ENCODE data around the gene CLDN1.
A peak's percentile ranks its signal among the peaks of the same experiment; 100 is the strongest.

CLDN1 gene

GRCh38 chr3:190321789-190322603, at the start of gene CLDN1:
TSS of gene CLDN1 (minus strand) at chr3:190322446. CDS start at chr3:190322206, 240 bp downstream.
- peak; percentile 62 for DNase-seq (ENCODE audit: low spot score)

GRCh38 chr3:190371152-190371551, 48.9 kb upstream of the CLDN1 start:
- DNase-seq (ENCODE audit: low spot score): no peak

GRCh38 chr3:190370369-190370768, 48.1 kb upstream of the CLDN1 start:
- DNase-seq (ENCODE audit: low spot score): no peak

- DNase-seq (ENCODE audit: low spot score): no peak
Measured at GRCh38 chr3:190369668-190370295, 47.5 kb upstream of the CLDN1 start.

GRCh38 chr3:190368881-190369280, 46.6 kb upstream of the CLDN1 start:
- no peak for DNase-seq (ENCODE audit: low spot score)

- no peak for DNase-seq (ENCODE audit: low spot score)
Measured at GRCh38 chr3:190366133-190366532, 43.9 kb upstream of the CLDN1 start.

GRCh38 chr3:190362258-190362657, 40.0 kb upstream of the CLDN1 start:
- no peak for DNase-seq (ENCODE audit: low spot score)

- no peak for DNase-seq (ENCODE audit: low spot score)
Measured at GRCh38 chr3:190361791-190362190, 39.5 kb upstream of the CLDN1 start.

GRCh38 chr3:190360228-190360627, 38.0 kb upstream of the CLDN1 start:
- no peak for DNase-seq (ENCODE audit: low spot score)

GRCh38 chr3:190359813-190360212, 37.6 kb upstream of the CLDN1 start:
- no peak for DNase-seq (ENCODE audit: low spot score)

- DNase-seq (ENCODE audit: low spot score): no peak
Measured at GRCh38 chr3:190357468-190357867, 35.2 kb upstream of the CLDN1 start.

- no peak for DNase-seq (ENCODE audit: low spot score)
Measured at GRCh38 chr3:190356246-190356645, 34.0 kb upstream of the CLDN1 start.

- DNase-seq (ENCODE audit: low spot score): no peak
Measured at GRCh38 chr3:190352861-190353457, 30.7 kb upstream of the CLDN1 start.

- no peak for DNase-seq (ENCODE audit: low spot score)
Measured at GRCh38 chr3:190346541-190346940, 24.3 kb upstream of the CLDN1 start.

- DNase-seq (ENCODE audit: low spot score): no peak
Measured at GRCh38 chr3:190345878-190346277, 23.6 kb upstream of the CLDN1 start.

GRCh38 chr3:190345027-190345821, 23.0 kb upstream of the CLDN1 start:
- DNase-seq (ENCODE audit: low spot score): no peak

- DNase-seq (ENCODE audit: low spot score): no peak
Measured at GRCh38 chr3:190340071-190340470, 17.8 kb upstream of the CLDN1 start.

- no peak for DNase-seq (ENCODE audit: low spot score)
Measured at GRCh38 chr3:190339130-190339529, 16.9 kb upstream of the CLDN1 start.

GRCh38 chr3:190338717-190339116, 16.5 kb upstream of the CLDN1 start:
- no peak for DNase-seq (ENCODE audit: low spot score)

- no peak for DNase-seq (ENCODE audit: low spot score)
Measured at GRCh38 chr3:190337301-190337700, 15.1 kb upstream of the CLDN1 start.

GRCh38 chr3:190336516-190337189, 14.4 kb upstream of the CLDN1 start:
- DNase-seq (ENCODE audit: low spot score): no peak

GRCh38 chr3:190333961-190334360, 11.7 kb upstream of the CLDN1 start:
- DNase-seq (ENCODE audit: low spot score): no peak
